Prostate gland (tissue), 2 donors: ENCODE results near the gene ANKRD10.

Source experiments
- CTCF ChIP-seq, 4 experiments: fragments of 200-600 bp in 2 of 4; fragments of 450-650 bp in 2 of 4; sonication (generic) in 2 of 4; IDR thresholded peaks; 1 replicate in 3 of 4; 2 replicates in 1 of 4; pipeline ENCODE4 v1.5.1; 2016 to 2019; ENCODE audit warnings: antibody characterized with exemption in 4 of 4, mild to moderate bottlenecking in 2 of 4, moderate library complexity in 2 of 4
- POLR2A ChIP-seq: fragments of 450-650 bp; IDR thresholded peaks from one replicate; pipeline ENCODE4 v1.6.1; 2016; ENCODE audit warnings: antibody characterized with exemption, mild to moderate bottlenecking
- POLR2AphosphoS5 ChIP-seq: sonication (generic); formaldehyde crosslinking; IDR thresholded peaks from one replicate; pipeline ENCODE4 v1.6.1; 2017; ENCODE audit warnings: antibody characterized with exemption

GRCh38 chr13:110877737-110878258 lies 37.1 kb downstream of the ANKRD10 start:
- TF ChIP-seq POLR2A: no peak
- no peak for TF ChIP-seq CTCF (IDR thresholded peaks at IDR 0.05)
- TF ChIP-seq POLR2AphosphoS5: no peak
